Activated T-helper 2 cell treated with anti-CD3 and anti-CD28 coated beads, Interferon-gamma antibody, Interleukin-2, Interleukin-4, amounts not matched to agents 10 μg/mL and 5 μg/mL and 100 μg/mL, durations not matched to agents 14 hours and 24 hours and 36 hours (primary cell): Measurements from ENCODE around the gene PIK3CA. TPM values are rescaled to one million over a fixed set of nuclear protein-coding genes. Genes with fewer than 3 reads are reported as not detected.

Source experiments
- DNase-seq: peaks from one replicate; pipeline ENCODE4 v3.0.0; 2021; ENCODE audit warnings: low spot score
- H3K27ac Mint-ChIP-seq: one replicate; pipeline ENCODE4 v1.8.0; 2021; ENCODE audit warnings: mixed read lengths
- H3K27me3 Mint-ChIP-seq: one replicate; pipeline ENCODE4 v1.8.0; 2021; ENCODE audit warnings: low read depth, mixed read lengths
- H3K36me3 Mint-ChIP-seq: one replicate; pipeline ENCODE4 v1.8.0; 2021; ENCODE audit warnings: low read depth, mixed read lengths
- H3K4me1 Mint-ChIP-seq: one replicate; pipeline ENCODE4 v1.8.0; 2021; ENCODE audit warnings: low read depth, mixed read lengths
- H3K4me3 Mint-ChIP-seq: one replicate; pipeline ENCODE4 v1.8.0; 2021; ENCODE audit warnings: low read depth, mild to moderate bottlenecking, moderate library complexity, mixed read lengths
- H3K9me3 Mint-ChIP-seq: one replicate; pipeline ENCODE4 v1.8.0; 2021; ENCODE audit warnings: mixed read lengths
- intact Hi-C: fragments of 100-400 bp; cut with micrococcal nuclease; formaldehyde crosslinking; loops from one replicate; pipeline ENCODE4 v1.15.1; 2023
- total RNA-seq: library from RNA; stranded (reverse); gene quantifications from 2 replicates; pipeline ENCODE4 v1.2.3, GENCODE V29; 2022

Gene PIK3CA
- total RNA-seq, 1 donor from 2014 or later: 16.3 TPM

GRCh38 chr3:179164857-179165256 is 16.7 kb downstream of the PIK3CA start:
- Mint-ChIP-seq H3K27me3 (peaks cover 4% of the 10 kb centered on the region), H3K4me3 (no peak overlapping the region), H3K9me3 (no peaks in the 10 kb centered on the region), H3K4me1 (peaks cover 7% of the 10 kb centered on the region), H3K27ac (no peak overlapping the region), H3K36me3 (no peaks in the 10 kb centered on the region)
- DNase-seq: no peak
- intact Hi-C loops: no loop called here

DNA sequence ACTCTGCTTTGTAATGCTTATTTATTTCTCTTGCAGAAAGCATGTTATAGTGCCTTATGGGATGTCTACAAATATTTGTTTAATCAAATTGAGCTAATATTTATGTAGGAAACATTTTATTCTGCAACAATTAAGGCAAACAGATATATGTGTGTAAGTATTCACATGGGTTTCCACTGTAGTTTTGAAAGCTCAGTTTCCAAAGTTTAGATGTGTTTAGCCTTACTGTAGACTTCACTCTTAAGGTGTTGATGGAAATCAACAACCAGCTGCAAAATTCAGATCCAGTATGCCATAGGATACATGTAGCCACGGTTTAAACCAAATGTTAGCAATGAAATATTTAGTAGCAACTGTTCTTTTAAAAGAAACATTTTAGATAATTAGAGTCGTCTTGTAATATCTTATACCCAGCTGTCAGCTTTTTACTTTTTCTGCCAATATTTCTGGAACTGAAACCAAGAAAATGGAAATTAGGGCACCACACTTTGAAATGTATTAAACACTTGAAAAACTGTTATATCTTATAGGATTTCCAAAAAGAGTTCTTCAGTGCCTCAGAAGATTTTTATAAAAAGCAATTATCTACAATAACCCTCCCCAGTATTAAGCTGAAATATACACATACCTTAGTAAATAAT is 18.5 kb downstream of the PIK3CA start:
- no peaks in the 10 kb centered on the region for H3K9me3 Mint-ChIP-seq
- H3K36me3 Mint-ChIP-seq: no peaks in the 10 kb centered on the region
- H3K27me3 Mint-ChIP-seq: peaks cover 8% of the 10 kb centered on the region
- intact Hi-C loops: no loop called here
- no peak for DNase-seq
- no peak overlapping the region for H3K27ac Mint-ChIP-seq
- no peak overlapping the region for H3K4me3 Mint-ChIP-seq
- peaks cover 4% of the 10 kb centered on the region for H3K4me1 Mint-ChIP-seq

- Mint-ChIP-seq H3K4me1 (peaks cover 4% of the 10 kb centered on the region), H3K27ac (no peak overlapping the region), H3K27me3 (peaks cover 6% of the 10 kb centered on the region), H3K9me3 (no peaks in the 10 kb centered on the region), H3K36me3 (no peaks in the 10 kb centered on the region), H3K4me3 (no peak overlapping the region)
- no peak for DNase-seq
- intact Hi-C loops: no loop called here
Observed at GRCh38 chr3:179168918-179169317, 20.8 kb downstream of the PIK3CA start.

DNA sequence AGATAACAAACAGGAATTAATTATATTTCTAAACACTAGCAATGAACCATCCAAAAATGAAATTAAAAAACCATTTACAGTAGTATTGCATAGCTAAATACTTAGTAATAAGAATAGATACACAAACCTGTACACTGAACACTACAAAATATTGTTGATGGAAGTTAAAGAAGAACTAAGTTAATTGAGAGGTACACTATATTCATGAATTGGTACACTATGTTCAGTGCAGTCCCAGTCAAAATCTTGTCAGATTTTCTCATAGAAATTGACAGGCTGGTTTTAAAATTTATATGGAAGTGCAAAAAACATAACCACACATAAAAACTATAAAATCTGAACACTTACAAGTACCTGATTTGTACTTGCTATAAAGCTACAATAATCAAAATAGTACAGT is 24.4 kb downstream of the PIK3CA start:
- Mint-ChIP-seq H3K4me1 (peaks cover 19% of the 10 kb centered on the region), H3K27me3 (peaks cover 6% of the 10 kb centered on the region), H3K4me3 (no peak overlapping the region), H3K9me3 (no peaks in the 10 kb centered on the region), H3K27ac (no peak overlapping the region), H3K36me3 (no peaks in the 10 kb centered on the region)
- intact Hi-C loops: no loop called here
- no peak for DNase-seq

DNA sequence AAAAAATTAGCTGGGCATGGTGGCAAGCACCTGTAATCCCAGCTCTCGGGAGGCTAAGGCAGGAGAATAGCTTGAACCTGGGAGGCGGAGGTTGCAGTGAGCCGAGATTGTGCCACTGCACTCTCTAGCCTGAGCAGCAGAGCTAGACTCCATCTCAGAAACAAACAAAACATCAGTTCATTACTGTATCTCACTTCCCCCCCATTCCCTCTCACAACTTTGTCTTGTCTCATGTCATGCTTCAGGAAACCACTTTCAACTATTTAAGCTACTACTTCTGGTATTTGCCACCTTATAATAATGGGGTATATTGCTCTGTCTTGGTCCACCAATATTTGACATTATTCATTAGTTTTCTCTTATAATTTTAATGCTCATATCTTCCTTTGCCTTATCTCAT is 26.2 kb downstream of the PIK3CA start:
- Mint-ChIP-seq H3K27me3 (peaks cover 3% of the 10 kb centered on the region), H3K9me3 (no peaks in the 10 kb centered on the region), H3K27ac (no peak overlapping the region), H3K4me1 (peaks cover 17% of the 10 kb centered on the region), H3K4me3 (no peak overlapping the region), H3K36me3 (no peaks in the 10 kb centered on the region)
- intact Hi-C loops: no loop called here
- no peak for DNase-seq

DNA sequence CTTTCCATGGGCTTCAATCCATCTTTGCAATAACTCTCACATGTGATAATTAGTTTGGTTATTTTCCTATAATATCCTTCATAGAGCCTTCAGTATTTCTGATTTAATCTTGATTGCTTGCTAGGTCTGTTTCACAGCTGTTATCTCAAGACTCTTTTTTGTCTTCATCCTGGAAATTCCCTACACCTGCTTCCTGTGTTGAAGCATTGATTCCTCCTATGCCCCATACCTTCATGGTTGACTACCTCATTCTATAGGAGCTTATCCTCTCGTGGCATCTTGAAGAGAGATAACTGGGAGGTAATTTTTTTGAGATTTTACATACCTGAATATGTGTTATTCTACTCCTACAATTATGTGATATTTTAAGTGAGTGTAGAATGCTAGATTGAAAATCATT is 26.7 kb downstream of the PIK3CA start:
- H3K36me3 Mint-ChIP-seq: no peaks in the 10 kb centered on the region
- intact Hi-C loops: no loop called here
- H3K27ac Mint-ChIP-seq: no peak overlapping the region

DNA sequence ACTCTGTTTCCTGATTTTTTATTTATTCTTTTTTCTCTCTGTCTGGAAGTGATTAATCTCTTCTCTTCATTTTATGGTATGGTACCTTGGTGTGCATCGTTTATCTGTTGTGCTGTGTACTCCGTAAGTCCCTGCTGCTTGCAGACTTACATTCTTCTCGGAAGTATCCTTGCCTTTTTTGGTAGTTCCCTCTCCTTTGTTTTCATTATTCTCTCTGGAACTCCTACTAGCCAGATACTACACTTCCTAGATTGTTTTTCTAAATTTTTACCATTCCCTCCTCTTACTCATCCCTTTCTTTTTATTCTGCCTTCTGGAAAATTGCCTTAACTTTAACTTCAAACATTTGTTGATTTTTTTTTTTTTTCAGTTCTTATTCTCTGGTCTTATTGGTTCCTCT is 27.2 kb downstream of the PIK3CA start:
- H3K27ac Mint-ChIP-seq: no peak overlapping the region
- no peak for DNase-seq
- peaks cover 3% of the 10 kb centered on the region for H3K27me3 Mint-ChIP-seq
- H3K9me3 Mint-ChIP-seq: no peaks in the 10 kb centered on the region
- H3K36me3 Mint-ChIP-seq: no peaks in the 10 kb centered on the region
- intact Hi-C loops: no loop called here
- peaks cover 16% of the 10 kb centered on the region for H3K4me1 Mint-ChIP-seq
- H3K4me3 Mint-ChIP-seq: no peak overlapping the region

More for the DNA sequence above, 26.7 kb downstream of the PIK3CA start:
- Mint-ChIP-seq H3K4me1 (peaks cover 17% of the 10 kb centered on the region), H3K4me3 (no peak overlapping the region), H3K27me3 (peaks cover 3% of the 10 kb centered on the region), H3K9me3 (no peaks in the 10 kb centered on the region)
- DNase-seq: no peak

DNA sequence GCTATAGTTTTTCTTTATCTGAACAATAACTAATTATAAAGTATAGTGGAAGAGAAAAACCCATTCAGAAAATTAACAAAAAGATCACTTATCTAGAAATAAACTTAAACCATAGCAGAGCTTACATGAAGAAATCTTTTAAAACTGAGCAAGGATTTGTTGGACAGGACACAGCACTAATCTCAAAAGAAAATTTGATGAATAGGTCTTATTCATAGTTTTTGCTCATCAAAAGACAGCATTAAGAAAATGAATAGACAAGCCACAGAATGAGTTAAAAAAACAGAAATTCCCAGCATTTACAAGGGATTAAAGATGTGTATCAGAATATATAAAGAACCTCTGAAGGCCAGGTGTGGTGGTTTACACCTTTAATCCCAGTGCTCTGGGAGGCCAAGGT is 29.5 kb downstream of the PIK3CA start:
- no peak overlapping the region for H3K27ac Mint-ChIP-seq
- H3K4me3 Mint-ChIP-seq: no peak overlapping the region
- DNase-seq: no peak
- no peaks in the 10 kb centered on the region for H3K36me3 Mint-ChIP-seq
- intact Hi-C loops: no loop called here
- H3K4me1 Mint-ChIP-seq: peaks cover 23% of the 10 kb centered on the region
- no peaks in the 10 kb centered on the region for H3K27me3 Mint-ChIP-seq
- no peaks in the 10 kb centered on the region for H3K9me3 Mint-ChIP-seq

- Mint-ChIP-seq H3K36me3 (no peaks in the 10 kb centered on the region), H3K27ac (no peak overlapping the region), H3K4me3 (no peak overlapping the region), H3K4me1 (peaks cover 26% of the 10 kb centered on the region), H3K9me3 (no peaks in the 10 kb centered on the region), H3K27me3 (peaks cover 2% of the 10 kb centered on the region)
- intact Hi-C loops: no loop called here
- no peak for DNase-seq
Observed at GRCh38 chr3:179179256-179179655, 31.1 kb downstream of the PIK3CA start.

- Mint-ChIP-seq H3K9me3 (no peaks in the 10 kb centered on the region), H3K36me3 (no peaks in the 10 kb centered on the region), H3K27ac (no peak overlapping the region), H3K4me3 (no peak overlapping the region), H3K27me3 (peaks cover 2% of the 10 kb centered on the region), H3K4me1 (peaks cover 20% of the 10 kb centered on the region)
- intact Hi-C loops: loop anchor here (2.0 kb wide), 2 partner anchors 15 to 57 kb away; no protein-coding TSS in a partner anchor
- DNase-seq: no peak
Observed at GRCh38 chr3:179179979-179180759, 32.0 kb downstream of the PIK3CA start.

- no peak overlapping the region for H3K27ac Mint-ChIP-seq
- no peaks in the 10 kb centered on the region for H3K9me3 Mint-ChIP-seq
- H3K27me3 Mint-ChIP-seq: peaks cover 2% of the 10 kb centered on the region
- H3K36me3 Mint-ChIP-seq: no peaks in the 10 kb centered on the region
- no peak for DNase-seq
- H3K4me3 Mint-ChIP-seq: no peak overlapping the region
- peaks cover 14% of the 10 kb centered on the region for H3K4me1 Mint-ChIP-seq
- intact Hi-C loops: loop anchor here (1.0 to 2.0 kb wide), 3 partner anchors 14 to 56 kb away; no protein-coding TSS in a partner anchor
Observed at GRCh38 chr3:179181021-179181472, 32.9 kb downstream of the PIK3CA start.

DNA sequence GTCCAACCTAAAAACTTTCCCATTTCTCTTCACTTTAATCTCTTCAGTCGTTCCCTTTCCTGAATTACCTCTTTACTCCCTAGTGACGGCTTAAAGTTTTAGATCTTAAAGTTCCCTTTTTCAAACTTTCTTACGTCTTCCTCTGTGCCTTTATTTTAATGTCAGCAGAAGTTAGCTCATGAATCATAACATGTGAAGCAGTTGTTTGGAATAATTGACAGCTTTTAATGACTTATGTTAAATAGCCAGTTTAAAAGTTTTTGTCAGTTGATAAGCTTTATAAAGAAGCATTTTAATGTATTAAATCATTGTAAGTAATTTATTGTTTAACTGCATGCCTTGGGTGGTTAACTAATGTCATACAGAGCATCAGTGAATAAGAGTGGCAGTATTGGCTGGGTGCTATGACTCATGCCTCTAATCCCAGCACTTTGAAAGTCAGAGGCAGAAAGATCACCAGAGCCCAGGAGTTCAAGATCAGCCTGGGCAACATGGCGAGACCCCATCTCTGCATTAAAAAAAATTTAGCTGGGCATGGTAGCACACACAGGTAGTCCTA is 33.9 kb downstream of the PIK3CA start:
- intact Hi-C loops: loop anchor here (1.0 to 2.0 kb wide), 3 partner anchors 13 to 55 kb away; no protein-coding TSS in a partner anchor
- peaks cover 2% of the 10 kb centered on the region for H3K27me3 Mint-ChIP-seq
- no peaks in the 10 kb centered on the region for H3K9me3 Mint-ChIP-seq
- peak overlapping the region; percentile 18 for H3K4me3 Mint-ChIP-seq
- H3K36me3 Mint-ChIP-seq: peaks cover 3% of the 10 kb centered on the region
- DNase-seq: no peak
- peaks cover 11% of the 10 kb centered on the region for H3K4me1 Mint-ChIP-seq
- H3K27ac Mint-ChIP-seq: peak overlapping the region; percentile 39

DNA sequence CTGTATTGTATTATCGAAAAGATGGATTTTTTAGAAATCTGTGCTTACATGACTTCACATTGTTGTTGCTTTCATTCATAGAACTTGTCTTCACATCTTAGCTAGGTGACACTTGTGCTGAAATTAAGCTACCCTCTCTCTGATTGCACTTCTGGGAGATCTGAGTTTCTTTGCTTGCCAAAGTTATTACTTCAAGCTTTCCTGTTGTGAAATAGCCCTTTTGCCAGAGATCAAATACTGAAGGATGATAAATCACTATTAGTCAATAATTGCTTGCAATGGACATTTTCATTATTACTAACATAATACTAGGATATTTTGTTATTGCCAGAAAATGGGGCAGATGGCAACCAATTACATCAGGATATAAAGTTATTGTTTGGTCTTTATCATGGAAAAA is 34.7 kb downstream of the PIK3CA start:
- intact Hi-C loops: no loop called here
- Mint-ChIP-seq H3K4me1 (peaks cover 11% of the 10 kb centered on the region), H3K4me3 (no peak overlapping the region), H3K27ac (peak overlapping the region; percentile 19), H3K36me3 (peaks cover 3% of the 10 kb centered on the region), H3K27me3 (peaks cover 2% of the 10 kb centered on the region), H3K9me3 (no peaks in the 10 kb centered on the region)
- DNase-seq: no peak
